HepG2 (cell line): ENCODE data around the gene SLC39A1. TPM values are rescaled to one million over a fixed set of nuclear protein-coding genes. Genes with fewer than 3 reads are reported as not detected.

ENCODE experiments used
- ETV5 ChIP-seq: IDR thresholded peaks from 2 replicates; pipeline ENCODE4 v1.6.1; 2018; ENCODE audit warnings: missing biosample characterization, missing genetic modification reagents, inconsistent platforms, borderline replicate concordance
- HNRNPL ChIP-seq: fragments of 200-400 bp; formaldehyde crosslinking; IDR thresholded peaks from 2 replicates; pipeline ENCODE4 v1.6.1; 2017; ENCODE audit warnings: mild to moderate bottlenecking, low read depth, low read length
- KAT2B ChIP-seq: fragments of 150-350 bp; IDR thresholded peaks from 2 replicates; pipeline ENCODE4 v1.6.1; 2014; ENCODE audit warnings: low read depth, low read length, borderline replicate concordance
- KDM4B ChIP-seq: sonication (generic); formaldehyde crosslinking; IDR thresholded peaks from 2 replicates; pipeline ENCODE4 v1.4.0; 2020; ENCODE audit warnings: missing genetic modification reagents
- MTF1 ChIP-seq: sonication (generic); formaldehyde crosslinking; IDR thresholded peaks from 2 replicates; pipeline ENCODE4 v1.5.0; 2020; ENCODE audit warnings: missing genetic modification reagents
- REPIN1 ChIP-seq: sonication (generic); formaldehyde crosslinking; IDR thresholded peaks from 2 replicates; pipeline ENCODE4 v1.8.0; 2022; ENCODE audit warnings: missing genetic modification reagents, low read depth, mild to moderate bottlenecking, borderline replicate concordance
- RFX1 ChIP-seq: fragments of 450-650 bp; IDR thresholded peaks from 2 replicates; pipeline ENCODE4 v1.6.1; 2017
- SNRNP70 ChIP-seq: fragments of 200-400 bp; formaldehyde crosslinking; IDR thresholded peaks from 2 replicates; pipeline ENCODE4 v1.6.1; 2017; ENCODE audit warnings: mild to moderate bottlenecking, low read depth, low read length, moderate library complexity
- THYN1 ChIP-seq: sonication (generic); formaldehyde crosslinking; IDR thresholded peaks from 2 replicates; pipeline ENCODE4 v1.8.1; 2023; ENCODE audit warnings: low read depth, mild to moderate bottlenecking, moderate library complexity, missing genetic modification reagents, borderline replicate concordance
- TSC22D2 ChIP-seq: sonication (generic); formaldehyde crosslinking; IDR thresholded peaks from 2 replicates; pipeline ENCODE4 v1.5.1; 2020; ENCODE audit warnings: missing genetic modification reagents, mild to moderate bottlenecking, borderline replicate concordance
- ZNF232 ChIP-seq: sonication (generic); formaldehyde crosslinking; IDR thresholded peaks from 2 replicates; pipeline ENCODE4 v1.4.0; 2020; ENCODE audit warnings: missing genetic modification reagents, borderline replicate concordance
- ZNF431 ChIP-seq: sonication (generic); formaldehyde crosslinking; IDR thresholded peaks from 2 replicates; pipeline ENCODE4 v1.9.0; 2022; ENCODE audit warnings: missing genetic modification reagents, low read depth, mild to moderate bottlenecking, borderline replicate concordance
- ZNF619 ChIP-seq: sonication (generic); formaldehyde crosslinking; IDR thresholded peaks from 2 replicates; pipeline ENCODE4 v1.4.0; 2020; ENCODE audit warnings: mild to moderate bottlenecking, missing genetic modification reagents
- ZNF878 ChIP-seq: sonication (generic); formaldehyde crosslinking; IDR thresholded peaks from 2 replicates; pipeline ENCODE4 v1.8.1; 2023; ENCODE audit warnings: mild to moderate bottlenecking, missing genetic modification reagents, moderate library complexity
- polyA plus RNA-seq, 8 experiments: library from polyadenylated mRNA; depleted of rRNA in 3 of 8; stranded (reverse) in 7 of 8; unstranded in 1 of 8; fragments of >200 nt; fragmentation: Illumina TruSeq in 4 of 8; extraction: Trizol in 4 of 8; gene quantifications; 2 replicates each; pipeline versions ENCODE4 v1.2.1 to v1.2.3, GENCODE V29; 2011 to 2016; ENCODE audit warnings: low read depth in 4 of 8, missing spikeins in 1 of 8, mixed read lengths in 1 of 8; ENCODE audit not compliant: insufficient read depth in 1 of 8
- total RNA-seq, 5 experiments: library from RNA; depleted of rRNA; stranded (reverse); fragments of >200 nt; fragmentation: Illumina TruSeq; extraction: Trizol; gene quantifications; 2 replicates each; pipeline ENCODE4 v1.2.3, GENCODE V29; 2016; ENCODE audit warnings: low read depth in 1 of 5
- TF ChIP-seq, protein P1 (sequence below): IDR thresholded peaks from 2 replicates; pipeline ENCODE4 v1.6.1; 2016; ENCODE audit warnings: missing compliant biosample characterization, missing genetic modification reagents, borderline replicate concordance
- TF ChIP-seq, protein P2 (sequence below): IDR thresholded peaks from 2 replicates; pipeline ENCODE4 v1.6.1; 2016
- TF ChIP-seq, protein P3 (sequence below): sonication (generic); formaldehyde crosslinking; IDR thresholded peaks from 2 replicates; pipeline ENCODE4 v1.5.1; 2020; ENCODE audit warnings: mild to moderate bottlenecking, missing genetic modification reagents, moderate library complexity
- TF ChIP-seq, protein P4 (sequence below): sonication (generic); formaldehyde crosslinking; IDR thresholded peaks from 2 replicates; pipeline ENCODE4 v1.4.0; 2020; ENCODE audit warnings: missing genetic modification reagents, mild to moderate bottlenecking, borderline replicate concordance

Gene SLC39A1
- total and polyA plus RNA-seq, 2 of the 13 experiments (the other 11 are each of a cell fraction or from before 2014, with no cell fraction given): 71.2 to 78.4 TPM

DNA sequence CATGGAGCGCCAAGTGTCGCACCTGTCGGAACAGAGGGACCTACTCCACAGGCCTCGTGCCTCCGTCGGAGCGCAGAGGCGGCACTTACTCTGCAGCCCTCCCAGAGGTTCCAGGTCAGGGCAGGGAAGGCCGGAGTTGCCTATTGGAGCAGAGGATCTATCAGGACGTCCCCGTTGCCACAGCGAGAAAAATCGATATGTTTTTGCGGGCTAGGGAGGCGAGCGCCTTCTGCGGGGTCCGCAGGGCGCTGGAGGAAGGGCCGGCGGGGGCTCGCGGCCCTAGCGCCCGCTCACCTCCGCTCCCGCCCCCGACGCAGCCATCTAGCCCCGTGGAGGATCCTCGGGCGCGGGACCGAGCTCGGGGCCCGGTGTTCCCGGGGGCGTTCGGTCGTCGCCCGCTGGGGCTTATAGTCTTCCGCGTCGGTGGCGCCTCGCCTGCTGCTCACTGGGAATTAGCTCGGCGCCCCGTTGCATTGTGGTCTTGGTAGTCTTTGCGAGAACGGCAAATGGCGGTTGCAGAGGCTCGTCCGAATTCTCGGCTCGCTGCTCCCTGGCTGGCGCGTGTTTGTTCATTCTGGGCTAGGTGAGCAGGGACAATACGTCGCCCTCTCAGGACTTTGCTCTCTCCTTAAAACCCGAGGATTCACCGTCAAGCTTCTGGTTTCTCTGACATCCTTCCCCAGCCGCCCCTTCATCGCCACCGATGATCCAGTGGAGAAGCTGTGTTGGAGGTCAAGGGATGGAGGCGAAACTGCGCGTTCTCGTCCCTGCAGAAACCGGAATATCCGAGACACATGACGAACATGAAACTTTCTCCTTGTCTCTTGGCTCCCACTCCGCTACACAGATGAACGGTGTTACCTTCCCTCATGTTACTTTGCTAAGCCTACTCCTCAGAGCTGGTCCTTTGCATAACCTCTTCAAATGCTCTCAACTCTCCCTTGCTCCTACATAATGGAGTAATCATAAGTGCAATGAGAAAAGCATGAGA lies 14.2 kb upstream of the SLC39A1 start, which contains the start of gene JTB (continued):
- TF ChIP-seq TSC22D2 (CRISPR knock-in tag): no peak; the same call in 1 of the 2 replicates
- no peak for TF ChIP-seq SNRNP70
- TF ChIP-seq, protein P1, sequence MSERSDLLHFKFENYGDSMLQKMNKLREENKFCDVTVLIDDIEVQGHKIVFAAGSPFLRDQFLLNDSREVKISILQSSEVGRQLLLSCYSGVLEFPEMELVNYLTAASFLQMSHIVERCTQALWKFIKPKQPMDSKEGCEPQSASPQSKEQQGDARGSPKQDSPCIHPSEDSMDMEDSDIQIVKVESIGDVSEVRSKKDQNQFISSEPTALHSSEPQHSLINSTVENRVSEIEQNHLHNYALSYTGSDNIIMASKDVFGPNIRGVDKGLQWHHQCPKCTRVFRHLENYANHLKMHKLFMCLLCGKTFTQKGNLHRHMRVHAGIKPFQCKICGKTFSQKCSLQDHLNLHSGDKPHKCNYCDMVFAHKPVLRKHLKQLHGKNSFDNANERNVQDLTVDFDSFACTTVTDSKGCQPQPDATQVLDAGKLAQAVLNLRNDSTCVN (CRISPR knock-in tag): 0 out of 2 replicates have a peak, but pooled peaks have one; percentile 22
- peak; percentile 77; the same call in 1 of the 2 replicates for TF ChIP-seq ZNF619 (CRISPR knock-in tag)
- peak; percentile 72 for TF ChIP-seq ZNF878 (CRISPR knock-in tag)
- TF ChIP-seq ZNF431 (CRISPR knock-in tag): 0 out of 2 replicates have a peak, but pooled peaks have one; percentile 15
- peak; percentile 83; the same call in 1 of the 2 replicates for TF ChIP-seq THYN1 (CRISPR knock-in tag)
- TF ChIP-seq, protein P2, sequence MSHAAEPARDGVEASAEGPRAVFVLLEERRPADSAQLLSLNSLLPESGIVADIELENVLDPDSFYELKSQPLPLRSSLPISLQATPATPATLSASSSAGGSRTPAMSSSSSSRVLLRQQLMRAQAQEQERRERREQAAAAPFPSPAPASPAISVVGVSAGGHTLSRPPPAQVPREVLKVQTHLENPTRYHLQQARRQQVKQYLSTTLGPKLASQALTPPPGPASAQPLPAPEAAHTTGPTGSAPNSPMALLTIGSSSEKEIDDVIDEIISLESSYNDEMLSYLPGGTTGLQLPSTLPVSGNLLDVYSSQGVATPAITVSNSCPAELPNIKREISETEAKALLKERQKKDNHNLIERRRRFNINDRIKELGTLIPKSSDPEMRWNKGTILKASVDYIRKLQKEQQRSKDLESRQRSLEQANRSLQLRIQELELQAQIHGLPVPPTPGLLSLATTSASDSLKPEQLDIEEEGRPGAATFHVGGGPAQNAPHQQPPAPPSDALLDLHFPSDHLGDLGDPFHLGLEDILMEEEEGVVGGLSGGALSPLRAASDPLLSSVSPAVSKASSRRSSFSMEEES: peak; percentile 12; the same call in 1 of the 2 replicates
- TF ChIP-seq KAT2B: peak; percentile 72; the same call in 1 of the 2 replicates
- TF ChIP-seq, protein P3, sequence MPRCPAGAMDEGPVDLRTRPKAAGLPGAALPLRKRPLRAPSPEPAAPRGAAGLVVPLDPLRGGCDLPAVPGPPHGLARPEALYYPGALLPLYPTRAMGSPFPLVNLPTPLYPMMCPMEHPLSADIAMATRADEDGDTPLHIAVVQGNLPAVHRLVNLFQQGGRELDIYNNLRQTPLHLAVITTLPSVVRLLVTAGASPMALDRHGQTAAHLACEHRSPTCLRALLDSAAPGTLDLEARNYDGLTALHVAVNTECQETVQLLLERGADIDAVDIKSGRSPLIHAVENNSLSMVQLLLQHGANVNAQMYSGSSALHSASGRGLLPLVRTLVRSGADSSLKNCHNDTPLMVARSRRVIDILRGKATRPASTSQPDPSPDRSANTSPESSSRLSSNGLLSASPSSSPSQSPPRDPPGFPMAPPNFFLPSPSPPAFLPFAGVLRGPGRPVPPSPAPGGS (CRISPR knock-in tag): peak; percentile 87; the same call in 1 of the 2 replicates
- peak; percentile 41; the same call in 1 of the 2 replicates for TF ChIP-seq RFX1
- TF ChIP-seq, protein P4, sequence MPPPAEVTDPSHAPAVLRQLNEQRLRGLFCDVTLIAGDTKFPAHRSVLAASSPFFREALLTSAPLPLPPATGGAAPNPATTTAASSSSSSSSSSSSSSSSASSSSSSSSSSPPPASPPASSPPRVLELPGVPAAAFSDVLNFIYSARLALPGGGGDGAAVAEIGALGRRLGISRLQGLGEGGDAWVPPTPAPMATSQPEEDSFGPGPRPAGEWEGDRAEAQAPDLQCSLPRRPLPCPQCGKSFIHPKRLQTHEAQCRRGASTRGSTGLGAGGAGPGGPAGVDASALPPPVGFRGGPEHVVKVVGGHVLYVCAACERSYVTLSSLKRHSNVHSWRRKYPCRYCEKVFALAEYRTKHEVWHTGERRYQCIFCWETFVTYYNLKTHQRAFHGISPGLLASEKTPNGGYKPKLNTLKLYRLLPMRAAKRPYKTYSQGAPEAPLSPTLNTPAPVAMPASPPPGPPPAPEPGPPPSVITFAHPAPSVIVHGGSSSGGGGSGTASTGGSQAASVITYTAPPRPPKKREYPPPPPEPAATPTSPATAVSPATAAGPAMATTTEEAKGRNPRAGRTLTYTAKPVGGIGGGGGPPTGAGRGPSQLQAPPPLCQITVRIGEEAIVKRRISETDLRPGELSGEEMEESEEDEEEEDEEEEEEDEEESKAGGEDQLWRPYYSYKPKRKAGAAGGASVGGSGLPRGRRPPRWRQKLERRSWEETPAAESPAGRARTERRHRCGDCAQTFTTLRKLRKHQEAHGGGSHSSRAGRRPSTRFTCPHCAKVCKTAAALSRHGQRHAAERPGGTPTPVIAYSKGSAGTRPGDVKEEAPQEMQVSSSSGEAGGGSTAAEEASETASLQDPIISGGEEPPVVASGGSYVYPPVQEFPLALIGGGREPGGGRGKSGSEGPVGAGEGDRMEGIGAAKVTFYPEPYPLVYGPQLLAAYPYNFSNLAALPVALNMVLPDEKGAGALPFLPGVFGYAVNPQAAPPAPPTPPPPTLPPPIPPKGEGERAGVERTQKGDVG (CRISPR knock-in tag): no peak
- TF ChIP-seq KDM4B: no peak
- TF ChIP-seq REPIN1: peak; percentile 76
- TF ChIP-seq ZNF232: no peak
- peak; percentile 38; the same call in 1 of the 2 replicates for TF ChIP-seq ETV5 (CRISPR knock-in tag)
- TF ChIP-seq MTF1 (CRISPR knock-in tag): no peak
- TF ChIP-seq HNRNPL: no peak
